IPS DF 4.7 (cell line): ENCODE results near the gene MZT1.

ENCODE experiments used
- DNase-seq: peaks from one replicate; pipeline ENCODE4 v3.0.0-alpha.2; 2013; ENCODE audit warnings: low spot score; ENCODE audit errors: extremely low read depth

MZT1 gene

GRCh38 chr13:72686766-72687165 lies 40.7 kb downstream of the MZT1 start:
- DNase-seq: no peak

- DNase-seq: no peak
Observed at GRCh38 chr13:72680353-72680752, 47.1 kb downstream of the MZT1 start.

- DNase-seq: no peak
Observed at GRCh38 chr13:72678312-72678711, 49.1 kb downstream of the MZT1 start.

- DNase-seq: no peak
Observed at GRCh38 chr13:72677431-72677830, 50.0 kb downstream of the MZT1 start.

- no peak for DNase-seq
Observed at GRCh38 chr13:72666391-72666790, 61.0 kb downstream of the MZT1 start.

GRCh38 chr13:72662548-72662947 lies 64.9 kb downstream of the MZT1 start:
- DNase-seq: no peak
